HL-60 (cell line): ENCODE data around the gene ROBO1.

Experiments
- DNase-seq, 2 experiments: peaks; one replicate each; pipeline ENCODE4 v3.0.0-alpha.2; 2010 to 2020; ENCODE audit warnings: low read depth in 1 of 2, low spot score in 1 of 2
- H3K27ac ChIP-seq: fragments of 250-450 bp; sonication (Bioruptor Pico); replicated peaks from 2 replicates; pipeline ENCODE4 v1.5.1; 2020; ENCODE audit warnings: mild to moderate bottlenecking, moderate library complexity
- H3K27me3 ChIP-seq: fragments of 250-450 bp; sonication (Bioruptor Pico); 2 replicates; pipeline ENCODE4 v1.5.1; 2021; ENCODE audit warnings: mild to moderate bottlenecking, moderate library complexity; ENCODE audit not compliant: insufficient read depth, poor library complexity, severe bottlenecking
- H3K4me3 ChIP-seq: replicated peaks from 2 replicates; pipeline ENCODE4 v1.5.1; 2011; ENCODE audit warnings: mild to moderate bottlenecking, control low read depth, low read length; ENCODE audit not compliant: insufficient read depth
- CTCF ChIP-seq: IDR thresholded peaks from one replicate; pipeline ENCODE4 v1.5.1; 2011; ENCODE audit warnings: low read length, control low read depth, inconsistent platforms; ENCODE audit not compliant: insufficient read depth
- GABPA ChIP-seq: IDR thresholded peaks from 2 replicates; pipeline ENCODE4 v1.6.1; 2012; ENCODE audit warnings: low read depth
- POLR2AphosphoS5 ChIP-seq: IDR thresholded peaks from 2 replicates; pipeline ENCODE4 v1.6.1; 2012; ENCODE audit warnings: low read depth
- REST ChIP-seq: IDR thresholded peaks from 2 replicates; pipeline ENCODE4 v1.6.1; 2012; ENCODE audit warnings: low read depth; ENCODE audit not compliant: insufficient replicate concordance
- SPI1 ChIP-seq: IDR thresholded peaks from 2 replicates; pipeline ENCODE4 v1.6.1; 2012; ENCODE audit warnings: low read depth, mild to moderate bottlenecking, borderline replicate concordance

The ROBO1 gene

GRCh38 chr3:78580681-78581080, 1187.1 kb downstream of the ROBO1 start:
- no peak for DNase-seq
- TF ChIP-seq REST: no peak
- TF ChIP-seq SPI1: no peak
- no peak for TF ChIP-seq POLR2AphosphoS5
- no peak for TF ChIP-seq CTCF
- TF ChIP-seq GABPA: no peak
- no peak overlapping the region for H3K4me3 ChIP-seq
- H3K27me3 ChIP-seq: no peaks in the 10 kb centered on the region
- H3K27ac ChIP-seq: no peak overlapping the region

GRCh38 chr3:78571486-78571885, 1196.3 kb downstream of the ROBO1 start:
- DNase-seq: no peak
- TF ChIP-seq SPI1: no peak
- TF ChIP-seq GABPA: no peak
- TF ChIP-seq POLR2AphosphoS5: no peak
- TF ChIP-seq CTCF: no peak
- no peak for TF ChIP-seq REST
- no peak overlapping the region for H3K27ac ChIP-seq
- H3K4me3 ChIP-seq: no peak overlapping the region
- no peaks in the 10 kb centered on the region for H3K27me3 ChIP-seq

- DNase-seq: no peak
- TF ChIP-seq SPI1: no peak
- no peak for TF ChIP-seq CTCF
- no peak for TF ChIP-seq REST
- TF ChIP-seq GABPA: no peak
- no peak for TF ChIP-seq POLR2AphosphoS5
- no peaks in the 10 kb centered on the region for H3K27me3 ChIP-seq
- no peak overlapping the region for H3K4me3 ChIP-seq
- H3K27ac ChIP-seq: no peak overlapping the region
Measured at GRCh38 chr3:78570496-78570895, 1197.3 kb downstream of the ROBO1 start.
